HEK293 (cell line): ENCODE measurements around the gene GARIN5B.

ENCODE experiments used
- BCL11B ChIP-seq: fragments of 450-650 bp; formaldehyde crosslinking; IDR thresholded peaks from 2 replicates; pipeline ENCODE4 v1.5.1; 2016; ENCODE audit warnings: low read depth, missing biosample characterization, missing genetic modification characterization
- EGR2 ChIP-seq: fragments of 450-650 bp; formaldehyde crosslinking; IDR thresholded peaks from 2 replicates; pipeline ENCODE4 v1.5.1; 2016; ENCODE audit warnings: low read depth, missing biosample characterization, missing genetic modification characterization
- KLF1 ChIP-seq: fragments of 450-650 bp; formaldehyde crosslinking; IDR thresholded peaks from 2 replicates; pipeline ENCODE4 v1.5.1; 2016; ENCODE audit warnings: missing biosample characterization, missing genetic modification characterization
- MEIS1 ChIP-seq: sonication (generic); formaldehyde crosslinking; IDR thresholded peaks from 2 replicates; pipeline ENCODE4 v1.8.1; 2022; ENCODE audit warnings: missing genetic modification reagents, mild to moderate bottlenecking, borderline replicate concordance
- OSR2 ChIP-seq: fragments of 450-650 bp; formaldehyde crosslinking; IDR thresholded peaks from 2 replicates; pipeline ENCODE4 v1.5.1; 2016; ENCODE audit warnings: missing biosample characterization, missing genetic modification characterization
- PRDM6 ChIP-seq: fragments of 450-650 bp; formaldehyde crosslinking; IDR thresholded peaks from 2 replicates; pipeline ENCODE4 v1.5.1; 2017; ENCODE audit warnings: missing biosample characterization, missing genetic modification characterization
- REST ChIP-seq: fragments of 450-650 bp; formaldehyde crosslinking; IDR thresholded peaks from 2 replicates; pipeline ENCODE4 v1.5.1; 2016; ENCODE audit warnings: missing biosample characterization, missing genetic modification characterization
- SP7 ChIP-seq: fragments of 450-650 bp; formaldehyde crosslinking; IDR thresholded peaks from 2 replicates; pipeline ENCODE4 v1.5.1; 2016; ENCODE audit warnings: missing biosample characterization, missing genetic modification characterization
- ZBTB1 ChIP-seq: fragments of 450-650 bp; formaldehyde crosslinking; IDR thresholded peaks from 2 replicates; pipeline ENCODE4 v1.5.1; 2016; ENCODE audit warnings: missing biosample characterization, missing genetic modification characterization
- ZBTB21 ChIP-seq: fragments of 450-650 bp; formaldehyde crosslinking; IDR thresholded peaks from 2 replicates; pipeline ENCODE4 v1.5.1; 2017; ENCODE audit warnings: missing biosample characterization, missing genetic modification characterization
- ZBTB49 ChIP-seq: fragments of 450-650 bp; formaldehyde crosslinking; IDR thresholded peaks from 2 replicates; pipeline ENCODE4 v1.5.1; 2016; ENCODE audit warnings: missing biosample characterization, missing genetic modification characterization, low read depth
- ZFP37 ChIP-seq: fragments of 450-650 bp; formaldehyde crosslinking; IDR thresholded peaks from 2 replicates; pipeline ENCODE4 v1.5.1; 2016; ENCODE audit warnings: missing biosample characterization, missing genetic modification characterization
- ZNF155 ChIP-seq: fragments of 450-650 bp; formaldehyde crosslinking; IDR thresholded peaks from 2 replicates; pipeline ENCODE4 v1.5.1; 2016; ENCODE audit warnings: missing biosample characterization, missing genetic modification characterization
- ZNF202 ChIP-seq: fragments of 450-650 bp; formaldehyde crosslinking; IDR thresholded peaks from 2 replicates; pipeline ENCODE4 v1.5.1; 2016; ENCODE audit warnings: missing biosample characterization, missing genetic modification characterization, borderline replicate concordance
- ZNF211 ChIP-seq: fragments of 450-650 bp; formaldehyde crosslinking; IDR thresholded peaks from 2 replicates; pipeline ENCODE4 v1.5.1; 2016; ENCODE audit warnings: low read depth, missing biosample characterization, missing genetic modification characterization
- ZNF26 ChIP-seq: fragments of 450-650 bp; formaldehyde crosslinking; IDR thresholded peaks from 2 replicates; pipeline ENCODE4 v1.5.1; 2016; ENCODE audit warnings: missing biosample characterization, missing genetic modification characterization
- ZNF292 ChIP-seq: fragments of 450-650 bp; formaldehyde crosslinking; IDR thresholded peaks from 2 replicates; pipeline ENCODE4 v1.5.1; 2016; ENCODE audit warnings: low read depth, missing biosample characterization, missing genetic modification characterization, borderline replicate concordance
- ZNF354C ChIP-seq: fragments of 450-650 bp; formaldehyde crosslinking; IDR thresholded peaks from 2 replicates; pipeline ENCODE4 v1.5.1; 2016; ENCODE audit warnings: missing biosample characterization, missing genetic modification characterization, low read depth, borderline replicate concordance
- ZNF423 ChIP-seq: fragments of 450-650 bp; formaldehyde crosslinking; IDR thresholded peaks from 2 replicates; pipeline ENCODE4 v1.5.1; 2016; ENCODE audit warnings: missing biosample characterization, missing genetic modification characterization
- ZNF488 ChIP-seq: fragments of 450-650 bp; formaldehyde crosslinking; IDR thresholded peaks from 2 replicates; pipeline ENCODE4 v1.5.1; 2016; ENCODE audit warnings: missing biosample characterization, missing genetic modification characterization
- ZNF514 ChIP-seq: fragments of 450-650 bp; formaldehyde crosslinking; IDR thresholded peaks from 2 replicates; pipeline ENCODE4 v1.5.1; 2016; ENCODE audit warnings: missing biosample characterization, missing genetic modification characterization
- ZNF548 ChIP-seq: fragments of 450-650 bp; formaldehyde crosslinking; IDR thresholded peaks from 2 replicates; pipeline ENCODE4 v1.5.1; 2016; ENCODE audit warnings: missing biosample characterization, missing genetic modification characterization
- ZNF558 ChIP-seq: fragments of 450-650 bp; formaldehyde crosslinking; IDR thresholded peaks from 2 replicates; pipeline ENCODE4 v1.5.1; 2016; ENCODE audit warnings: missing biosample characterization, missing genetic modification characterization
- ZNF571 ChIP-seq: fragments of 450-650 bp; formaldehyde crosslinking; IDR thresholded peaks from 2 replicates; pipeline ENCODE4 v1.5.0; 2017; ENCODE audit warnings: missing biosample characterization, missing genetic modification characterization
- ZNF629 ChIP-seq: fragments of 450-650 bp; formaldehyde crosslinking; IDR thresholded peaks from 2 replicates; pipeline ENCODE4 v1.5.1; 2017; ENCODE audit warnings: missing biosample characterization, missing genetic modification characterization
- ZNF645 ChIP-seq: fragments of 450-650 bp; formaldehyde crosslinking; IDR thresholded peaks from 2 replicates; pipeline ENCODE4; 2016; ENCODE audit warnings: missing biosample characterization, missing genetic modification characterization
- ZNF660 ChIP-seq: fragments of 450-650 bp; IDR thresholded peaks from 2 replicates; pipeline ENCODE4 v1.5.1; 2018; ENCODE audit warnings: missing biosample characterization, mild to moderate bottlenecking, missing genetic modification characterization
- ZNF777 ChIP-seq: fragments of 450-650 bp; formaldehyde crosslinking; IDR thresholded peaks from 2 replicates; pipeline ENCODE4 v1.5.1; 2017; ENCODE audit warnings: missing biosample characterization, missing genetic modification characterization, borderline replicate concordance
- ZNF791 ChIP-seq: fragments of 450-650 bp; formaldehyde crosslinking; IDR thresholded peaks from 2 replicates; pipeline ENCODE4 v1.5.1; 2016; ENCODE audit warnings: missing biosample characterization, missing genetic modification characterization

GARIN5B gene

GRCh38 chr19:55340784-55341147 lies 22.3 kb downstream of the GARIN5B start (continued):
- TF ChIP-seq PRDM6: no peak
- peak; percentile 94 for TF ChIP-seq ZNF423 (tag by site-specific recombination)
- no peak for TF ChIP-seq ZNF26 (tag by site-specific recombination)
- no peak for TF ChIP-seq ZNF202 (tag by site-specific recombination)
- TF ChIP-seq ZNF155 (tag by site-specific recombination): no peak
- TF ChIP-seq ZNF354C (tag by site-specific recombination): no peak
- TF ChIP-seq KLF1 (tag by site-specific recombination): no peak
- TF ChIP-seq BCL11B (tag by site-specific recombination): peak; percentile 59; the same call in 1 of the 2 replicates
- TF ChIP-seq ZFP37 (tag by site-specific recombination): no peak
- TF ChIP-seq ZNF791 (tag by site-specific recombination): no peak
- TF ChIP-seq ZNF488 (tag by site-specific recombination): no peak
- no peak for TF ChIP-seq ZNF292 (tag by site-specific recombination)
- TF ChIP-seq ZNF548: no peak
- TF ChIP-seq EGR2 (tag by site-specific recombination): 0 out of 2 replicates have a peak, but pooled peaks have one; percentile 19
- TF ChIP-seq ZNF211: no peak
- TF ChIP-seq ZNF629 (tag by site-specific recombination): no peak
- TF ChIP-seq REST (tag by site-specific recombination): no peak
- TF ChIP-seq MEIS1 (CRISPR knock-in tag): no peak
- no peak for TF ChIP-seq ZBTB49 (tag by site-specific recombination)
- no peak for TF ChIP-seq ZBTB1
- no peak for TF ChIP-seq ZNF660 (tag by site-specific recombination)
- TF ChIP-seq OSR2 (tag by site-specific recombination): no peak
- TF ChIP-seq SP7: no peak
- TF ChIP-seq ZNF571 (tag by site-specific recombination): no peak
- TF ChIP-seq ZNF645 (tag by site-specific recombination): no peak
- TF ChIP-seq ZBTB21 (tag by site-specific recombination): no peak
- no peak for TF ChIP-seq ZNF558 (tag by site-specific recombination)
- no peak for TF ChIP-seq ZNF777 (tag by site-specific recombination)
- TF ChIP-seq ZNF514: no peak
